ENCODE results near the gene MAP2K1.
A peak's percentile ranks its signal among the peaks of the same experiment; 100 is the strongest.
"Not testable (repeated sequence)": the region's sequence is repeated elsewhere in the genome, so short reads cannot be mapped to it uniquely, and the experiment has no call there.

The MAP2K1 gene

GRCh38 chr15:66369773-66370651 lies 16.7 kb upstream of the MAP2K1 start:
- peak overlapping the region; percentile 44 for H3K14ac ChIP-seq (ENCODE audit: low read length)
- no peak overlapping the region for H2AFZ ChIP-seq (ENCODE audit: insufficient read depth, low read length, poor library complexity)
- H2BK5ac ChIP-seq (ENCODE audit: low read depth, low read length, poor library complexity): no peak overlapping the region
- no peak overlapping the region for H2BK120ac ChIP-seq (ENCODE audit: insufficient read depth, low read length, poor library complexity)
- no peak overlapping the region for H2AK5ac ChIP-seq (ENCODE audit: low read length)
- H3K4me1 ChIP-seq (ENCODE audit: control insufficient read depth in 1 of 2, insufficient read depth in 2 of 2, low read length in 2 of 2): peaks cover 0 to 3% of the 10 kb centered on the region in 2 experiments
- H3K9ac ChIP-seq (ENCODE audit: low read length): no peak overlapping the region
- DNase-seq: no peak
- H3K36me3 ChIP-seq (ENCODE audit: control insufficient read depth in 1 of 2, insufficient read depth in 2 of 2, low read length in 2 of 2): no peaks in the 10 kb centered on the region
- H3K4ac ChIP-seq (ENCODE audit: low read depth, low read length): no peak overlapping the region
- WGBS (ENCODE audit: extremely low coverage, insufficient coverage, insufficient read length): no CpG with 5 or more reads among the region's 12 CpGs
- peak overlapping the region; percentile 61 for H2BK12ac ChIP-seq (ENCODE audit: low read length)
- H3K4me2 ChIP-seq (ENCODE audit: low read length): no peak overlapping the region
- no peak overlapping the region for H4K12ac ChIP-seq (ENCODE audit: low read depth, low read length)
- H3K4me3 ChIP-seq (ENCODE audit: low read depth, low read length): no peak overlapping the region
- no peaks in the 10 kb centered on the region for H3K79me2 ChIP-seq (ENCODE audit: control insufficient read depth, insufficient read depth, low read length, poor library complexity)
- H3K27me3 ChIP-seq (ENCODE audit: insufficient read depth, low read length): no peaks in the 10 kb centered on the region
- H3K23ac ChIP-seq (ENCODE audit: low read length): no peak overlapping the region
- H3K18ac ChIP-seq (ENCODE audit: low read length): no peak overlapping the region
- no peaks in the 10 kb centered on the region for H3K9me3 ChIP-seq (ENCODE audit: insufficient read depth, low read depth, low read length)
- H4K8ac ChIP-seq (ENCODE audit: low read depth, low read length): peak overlapping the region; percentile 11
- H3K27ac ChIP-seq (ENCODE audit: low read depth, low read length): no peak overlapping the region
- H4K91ac ChIP-seq (ENCODE audit: low read depth, low read length): no peak overlapping the region
- peaks cover 5% of the 10 kb centered on the region for H3K79me1 ChIP-seq (ENCODE audit: low read length)

GRCh38 chr15:66374179-66374578 lies 12.5 kb upstream of the MAP2K1 start:
- Histone ChIP-seq H3K9me3 (ENCODE audit: insufficient read depth, low read depth, low read length) (no peaks in the 10 kb centered on the region), H3K4me1 (ENCODE audit: control insufficient read depth in 1 of 2, insufficient read depth in 2 of 2, low read length in 2 of 2) (no peaks in the 10 kb centered on the region), H3K23ac (ENCODE audit: low read length) (no peak overlapping the region), H3K36me3 (ENCODE audit: control insufficient read depth in 1 of 2, insufficient read depth in 2 of 2, low read length in 2 of 2) (no peaks in the 10 kb centered on the region), H4K8ac (ENCODE audit: low read depth, low read length) (no peak overlapping the region), H3K18ac (ENCODE audit: low read length) (no peak overlapping the region), H3K4ac (ENCODE audit: low read depth, low read length) (no peak overlapping the region), H2BK120ac (ENCODE audit: insufficient read depth, low read length, poor library complexity) (no peak overlapping the region), H3K4me2 (ENCODE audit: low read length) (no peak overlapping the region), H2BK5ac (ENCODE audit: low read depth, low read length, poor library complexity) (no peak overlapping the region), H3K79me1 (ENCODE audit: low read length) (no peaks in the 10 kb centered on the region), H3K9ac (ENCODE audit: low read length) (no peak overlapping the region), H3K27me3 (ENCODE audit: insufficient read depth, low read length) (no peaks in the 10 kb centered on the region), H3K14ac (ENCODE audit: low read length) (no peak overlapping the region), H4K91ac (ENCODE audit: low read depth, low read length) (no peak overlapping the region), H2AFZ (ENCODE audit: insufficient read depth, low read length, poor library complexity) (no peak overlapping the region), H3K27ac (ENCODE audit: low read depth, low read length) (no peak overlapping the region), H3K4me3 (ENCODE audit: low read depth, low read length) (no peak overlapping the region), H4K12ac (ENCODE audit: low read depth, low read length) (no peak overlapping the region), H2BK12ac (ENCODE audit: low read length) (no peak overlapping the region), H2AK5ac (ENCODE audit: low read length) (no peak overlapping the region), H3K79me2 (ENCODE audit: control insufficient read depth, insufficient read depth, low read length, poor library complexity) (no peaks in the 10 kb centered on the region)
- DNase-seq: no peak
- WGBS (ENCODE audit: extremely low coverage, insufficient coverage, insufficient read length): no CpG with 5 or more reads among the region's 4 CpGs

- Histone ChIP-seq H4K12ac (ENCODE audit: low read depth, low read length) (no peak overlapping the region), H3K36me3 (ENCODE audit: control insufficient read depth in 1 of 2, insufficient read depth in 2 of 2, low read length in 2 of 2) (no peaks in the 10 kb centered on the region), H2BK5ac (ENCODE audit: low read depth, low read length, poor library complexity) (no peak overlapping the region), H3K79me1 (ENCODE audit: low read length) (no peaks in the 10 kb centered on the region), H4K8ac (ENCODE audit: low read depth, low read length) (no peak overlapping the region), H2BK12ac (ENCODE audit: low read length) (no peak overlapping the region), H2AFZ (ENCODE audit: insufficient read depth, low read length, poor library complexity) (no peak overlapping the region), H2BK120ac (ENCODE audit: insufficient read depth, low read length, poor library complexity) (no peak overlapping the region), H3K79me2 (ENCODE audit: control insufficient read depth, insufficient read depth, low read length, poor library complexity) (no peaks in the 10 kb centered on the region), H3K9me3 (ENCODE audit: insufficient read depth, low read depth, low read length) (no peaks in the 10 kb centered on the region), H3K27ac (ENCODE audit: low read depth, low read length) (no peak overlapping the region), H3K4me2 (ENCODE audit: low read length) (no peak overlapping the region), H3K27me3 (ENCODE audit: insufficient read depth, low read length) (no peaks in the 10 kb centered on the region), H2AK5ac (ENCODE audit: low read length) (no peak overlapping the region), H3K4ac (ENCODE audit: low read depth, low read length) (no peak overlapping the region), H3K14ac (ENCODE audit: low read length) (no peak overlapping the region), H4K91ac (ENCODE audit: low read depth, low read length) (no peak overlapping the region), H3K4me3 (ENCODE audit: low read depth, low read length) (no peak overlapping the region), H3K4me1 (ENCODE audit: control insufficient read depth in 1 of 2, insufficient read depth in 2 of 2, low read length in 2 of 2) (no peaks in the 10 kb centered on the region), H3K23ac (ENCODE audit: low read length) (no peak overlapping the region), H3K9ac (ENCODE audit: low read length) (no peak overlapping the region), H3K18ac (ENCODE audit: low read length) (no peak overlapping the region)
- no peak for DNase-seq
- WGBS (ENCODE audit: extremely low coverage, insufficient coverage, insufficient read length): no CpG with 5 or more reads among the region's 7 CpGs
Measured at GRCh38 chr15:66378814-66379430, 7.8 kb upstream of the MAP2K1 start.

- H4K91ac ChIP-seq (ENCODE audit: low read depth, low read length); H3K9me3 ChIP-seq (ENCODE audit: insufficient read depth, low read depth, low read length); H3K36me3 ChIP-seq (ENCODE audit: control insufficient read depth in 1 of 2, insufficient read depth in 2 of 2, low read length in 2 of 2); H4K8ac ChIP-seq (ENCODE audit: low read depth, low read length); H2AK5ac ChIP-seq (ENCODE audit: low read length); H3K18ac ChIP-seq (ENCODE audit: low read length); H3K4ac ChIP-seq (ENCODE audit: low read depth, low read length); H2AFZ ChIP-seq (ENCODE audit: insufficient read depth, low read length, poor library complexity); H3K4me1 ChIP-seq (ENCODE audit: control insufficient read depth in 1 of 2, insufficient read depth in 2 of 2, low read length in 2 of 2); H3K27me3 ChIP-seq (ENCODE audit: insufficient read depth, low read length); H3K79me2 ChIP-seq (ENCODE audit: control insufficient read depth, insufficient read depth, low read length, poor library complexity); H3K27ac ChIP-seq (ENCODE audit: low read depth, low read length); H2BK5ac ChIP-seq (ENCODE audit: low read depth, low read length, poor library complexity); H3K79me1 ChIP-seq (ENCODE audit: low read length); H3K9ac ChIP-seq (ENCODE audit: low read length); H3K4me3 ChIP-seq (ENCODE audit: low read depth, low read length); H3K23ac ChIP-seq (ENCODE audit: low read length); H2BK12ac ChIP-seq (ENCODE audit: low read length); H4K12ac ChIP-seq (ENCODE audit: low read depth, low read length); H2BK120ac ChIP-seq (ENCODE audit: insufficient read depth, low read length, poor library complexity); H3K14ac ChIP-seq (ENCODE audit: low read length); H3K4me2 ChIP-seq (ENCODE audit: low read length); DNase-seq: not testable (repeated sequence)
- no CpG with 5 or more reads among the region's 2 CpGs for WGBS (ENCODE audit: extremely low coverage, insufficient coverage, insufficient read length)
Measured at GRCh38 chr15:66381376-66381775, 5.3 kb upstream of the MAP2K1 start.
